Measurements from ENCODE around the gene MAPK8IP2.
"Not testable (repeated sequence)": the region's sequence is repeated elsewhere in the genome, so short reads cannot be mapped to it uniquely, and the experiment has no call there.

MAPK8IP2 gene

GRCh38 chr22:50600967-50601668, 525 bp downstream of the MAPK8IP2 start:
- no peak for DNase-seq

GRCh38 chr22:50601669-50602337, 1.2 kb downstream of the MAPK8IP2 start:
- no peak for DNase-seq

GRCh38 chr22:50602338-50602700, 1.7 kb downstream of the MAPK8IP2 start:
- DNase-seq: no peak

- DNase-seq: no peak
Observed at GRCh38 chr22:50603511-50604255, 3.1 kb downstream of the MAPK8IP2 start.

- DNase-seq: no peak
Observed at GRCh38 chr22:50604256-50605001, 3.8 kb downstream of the MAPK8IP2 start.

- DNase-seq: no peak
Observed at GRCh38 chr22:50605002-50605612, 4.5 kb downstream of the MAPK8IP2 start.

GRCh38 chr22:50605613-50606074, 5.1 kb downstream of the MAPK8IP2 start:
- DNase-seq: no peak

- no peak for DNase-seq
Observed at GRCh38 chr22:50606165-50606945, 5.8 kb downstream of the MAPK8IP2 start.

- DNase-seq: no peak
Observed at GRCh38 chr22:50606946-50607658, 6.5 kb downstream of the MAPK8IP2 start.

- DNase-seq: no peak
Observed at GRCh38 chr22:50607659-50608020, 7.0 kb downstream of the MAPK8IP2 start.

- DNase-seq: not testable (repeated sequence)
Observed at GRCh38 chr22:50608058-50608840, 7.7 kb downstream of the MAPK8IP2 start.

GRCh38 chr22:50608996-50609395, 8.4 kb downstream of the MAPK8IP2 start:
- no peak for DNase-seq

GRCh38 chr22:50609599-50609998, 9.0 kb downstream of the MAPK8IP2 start:
- no peak for DNase-seq

GRCh38 chr22:50610041-50610451, 9.5 kb downstream of the MAPK8IP2 start:
- DNase-seq: no peak

- no peak for DNase-seq
Observed at GRCh38 chr22:50610581-50610980, 10.0 kb downstream of the MAPK8IP2 start.

- DNase-seq: no peak
Observed at GRCh38 chr22:50611341-50612060, 10.9 kb downstream of the MAPK8IP2 start.

GRCh38 chr22:50612168-50612527, 11.6 kb downstream of the MAPK8IP2 start:
- no peak for DNase-seq

GRCh38 chr22:50612528-50613221, 12.1 kb downstream of the MAPK8IP2 start:
- no peak for DNase-seq

All from activated CD4-positive, CD25-positive, alpha-beta regulatory T cell (primary cell).